ENCODE data around the gene KRT2.

- TF ChIP-seq PPARA (CRISPR knock-in tag; IDR thresholded peaks at IDR 0.05; ENCODE audit: borderline replicate concordance) (no peak), RARB (CRISPR knock-in tag; IDR thresholded peaks at IDR 0.05) (no peak), ZNF565 (CRISPR knock-in tag; conservative IDR thresholded peaks at IDR 0.05; ENCODE audit: low read depth) (no peak), ZFP3 (CRISPR knock-in tag; IDR thresholded peaks at IDR 0.05) (no peak), ISL1 (CRISPR knock-in tag; IDR thresholded peaks at IDR 0.05) (no peak)
Observed at GRCh38 chr12:52689936-52690335, 37.9 kb upstream of the KRT2 start.
